SK-N-SH treated with all-trans-retinoic acid at 6 μM for 48 hours (cell line): ENCODE data around the gene SMAD4.

Source experiments
- ATAC-seq: fragments of 200-7000 bp; cut with Tn5 transposase; 3 replicates; pipeline ENCODE4 v1.9.1; 2020; ENCODE audit warnings: mild to moderate bottlenecking, moderate library complexity
- BACH2 ChIP-seq: fragments of 250-450 bp; sonication (Bioruptor Pico); IDR thresholded peaks from 2 replicates; pipeline ENCODE4 v1.9.0; 2021; ENCODE audit warnings: mild to moderate bottlenecking, borderline replicate concordance
- CREB5 ChIP-seq: fragments of 250-450 bp; sonication (Bioruptor Pico); IDR thresholded peaks from 2 replicates; pipeline ENCODE4 v1.5.1; 2020; ENCODE audit warnings: low read depth, mild to moderate bottlenecking, moderate library complexity
- CSDC2 ChIP-seq: fragments of 250-450 bp; sonication (Bioruptor Pico); IDR thresholded peaks from 2 replicates; pipeline ENCODE4 v1.5.0; 2020; ENCODE audit warnings: mild to moderate bottlenecking, moderate library complexity
- ESRRG ChIP-seq: fragments of 250-450 bp; sonication (Bioruptor Pico); IDR thresholded peaks from 2 replicates; pipeline ENCODE4 v1.6.1; 2021; ENCODE audit warnings: mild to moderate bottlenecking
- GLIS3 ChIP-seq: fragments of 250-450 bp; sonication (Bioruptor Pico); IDR thresholded peaks from 2 replicates; pipeline ENCODE4 v1.5.0; 2020; ENCODE audit warnings: mild to moderate bottlenecking, moderate library complexity
- ISL1 ChIP-seq: fragments of 250-450 bp; sonication (Bioruptor Pico); IDR thresholded peaks from 2 replicates; pipeline ENCODE4 v2.1.2; 2022; ENCODE audit warnings: mild to moderate bottlenecking, moderate library complexity
- OSR1 ChIP-seq: fragments of 250-450 bp; sonication (Bioruptor Pico); IDR thresholded peaks from 2 replicates; pipeline ENCODE4 v1.8.0; 2022; ENCODE audit warnings: moderate library complexity, mild to moderate bottlenecking, inconsistent platforms
- POU6F1 ChIP-seq: fragments of 250-450 bp; sonication (Bioruptor Pico); IDR thresholded peaks from 2 replicates; pipeline ENCODE4 v1.8.0; 2021; ENCODE audit warnings: low read depth, mild to moderate bottlenecking, moderate library complexity, borderline replicate concordance
- PPARA ChIP-seq: fragments of 250-450 bp; sonication (Bioruptor Pico); IDR thresholded peaks from 2 replicates; pipeline ENCODE4 v1.5.0; 2020; ENCODE audit warnings: mild to moderate bottlenecking, borderline replicate concordance
- RARB ChIP-seq: fragments of 250-450 bp; sonication (Bioruptor Pico); IDR thresholded peaks from 2 replicates; pipeline ENCODE4 v1.8.0; 2021; ENCODE audit warnings: mild to moderate bottlenecking, moderate library complexity
- TOX ChIP-seq: fragments of 250-450 bp; sonication (Bioruptor Pico); IDR thresholded peaks from 2 replicates; pipeline ENCODE4 v1.8.0; 2021; ENCODE audit warnings: mild to moderate bottlenecking, moderate library complexity, borderline replicate concordance
- TSHZ2 ChIP-seq: fragments of 250-450 bp; sonication (Bioruptor Pico); IDR thresholded peaks from 2 replicates; pipeline ENCODE4 v1.5.0; 2020; ENCODE audit warnings: mild to moderate bottlenecking, moderate library complexity
- ZC3H10 ChIP-seq: fragments of 250-450 bp; sonication (Bioruptor Pico); IDR thresholded peaks from 2 replicates; pipeline ENCODE4 v1.5.1; 2021; ENCODE audit warnings: mild to moderate bottlenecking, moderate library complexity
- ZFP3 ChIP-seq: fragments of 250-450 bp; sonication (Bioruptor Pico); IDR thresholded peaks from 2 replicates; pipeline ENCODE4 v1.5.0; 2020; ENCODE audit warnings: mild to moderate bottlenecking, moderate library complexity
- ZFP30 ChIP-seq: fragments of 450-650 bp; formaldehyde crosslinking; IDR thresholded peaks from 2 replicates; pipeline ENCODE4 v1.5.0; 2022; ENCODE audit warnings: mild to moderate bottlenecking, moderate library complexity
- ZNF565 ChIP-seq: fragments of 450-650 bp; formaldehyde crosslinking; conservative IDR thresholded peaks from 2 replicates; pipeline ENCODE4 v1.5.0; 2020; ENCODE audit warnings: low read depth, mild to moderate bottlenecking, moderate library complexity
- ZNF70 ChIP-seq: fragments of 450-650 bp; formaldehyde crosslinking; IDR thresholded peaks from 2 replicates; pipeline ENCODE4 v1.5.0; 2020; ENCODE audit warnings: mild to moderate bottlenecking, moderate library complexity
- ZNF8 ChIP-seq: fragments of 450-650 bp; formaldehyde crosslinking; IDR thresholded peaks from 2 replicates; pipeline ENCODE4 v1.5.0; 2020; ENCODE audit warnings: mild to moderate bottlenecking, moderate library complexity
- TF ChIP-seq, protein P1 (sequence below): fragments of 250-450 bp; sonication (Bioruptor Pico); IDR thresholded peaks from 2 replicates; pipeline ENCODE4 v1.5.1; 2021; ENCODE audit warnings: mild to moderate bottlenecking, moderate library complexity

The SMAD4 gene

GRCh38 chr18:51076503-51076902 lies 46.5 kb downstream of the SMAD4 start (continued):
- TF ChIP-seq POU6F1: no peak

- no peak for ATAC-seq
- no peak for TF ChIP-seq ZFP3 (CRISPR knock-in tag)
- TF ChIP-seq ZC3H10 (CRISPR knock-in tag): no peak
- no peak for TF ChIP-seq GLIS3 (CRISPR knock-in tag)
Observed at GRCh38 chr18:51077217-51077616, 47.2 kb downstream of the SMAD4 start.

DNA sequence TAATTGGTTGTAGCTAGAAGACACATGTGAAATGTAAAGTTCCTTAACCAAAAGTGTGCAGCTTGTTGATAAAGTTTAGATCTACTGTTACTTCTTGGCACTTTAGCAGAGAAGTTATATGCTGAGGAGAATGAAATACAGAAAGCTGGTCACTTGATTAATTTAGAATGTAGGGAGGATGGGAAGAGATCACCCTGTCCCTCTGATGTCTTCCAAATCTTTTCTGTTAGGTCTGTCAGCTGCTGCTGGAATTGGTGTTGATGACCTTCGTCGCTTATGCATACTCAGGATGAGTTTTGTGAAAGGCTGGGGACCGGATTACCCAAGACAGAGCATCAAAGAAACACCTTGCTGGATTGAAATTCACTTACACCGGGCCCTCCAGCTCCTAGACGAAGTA lies 48.0 kb downstream of the SMAD4 start:
- ATAC-seq: no peak
- no peak for TF ChIP-seq ZC3H10 (CRISPR knock-in tag)
- TF ChIP-seq RARB (CRISPR knock-in tag): no peak
- TF ChIP-seq CREB5: no peak
- TF ChIP-seq, protein P1, sequence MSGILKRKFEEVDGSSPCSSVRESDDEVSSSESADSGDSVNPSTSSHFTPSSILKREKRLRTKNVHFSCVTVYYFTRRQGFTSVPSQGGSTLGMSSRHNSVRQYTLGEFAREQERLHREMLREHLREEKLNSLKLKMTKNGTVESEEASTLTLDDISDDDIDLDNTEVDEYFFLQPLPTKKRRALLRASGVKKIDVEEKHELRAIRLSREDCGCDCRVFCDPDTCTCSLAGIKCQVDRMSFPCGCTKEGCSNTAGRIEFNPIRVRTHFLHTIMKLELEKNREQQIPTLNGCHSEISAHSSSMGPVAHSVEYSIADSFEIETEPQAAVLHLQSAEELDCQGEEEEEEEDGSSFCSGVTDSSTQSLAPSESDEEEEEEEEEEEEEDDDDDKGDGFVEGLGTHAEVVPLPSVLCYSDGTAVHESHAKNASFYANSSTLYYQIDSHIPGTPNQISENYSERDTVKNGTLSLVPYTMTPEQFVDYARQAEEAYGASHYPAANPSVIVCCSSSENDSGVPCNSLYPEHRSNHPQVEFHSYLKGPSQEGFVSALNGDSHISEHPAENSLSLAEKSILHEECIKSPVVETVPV (CRISPR knock-in tag): no peak
- TF ChIP-seq ZFP3 (CRISPR knock-in tag): no peak
- no peak for TF ChIP-seq BACH2 (CRISPR knock-in tag)
- no peak for TF ChIP-seq ISL1 (CRISPR knock-in tag)

DNA sequence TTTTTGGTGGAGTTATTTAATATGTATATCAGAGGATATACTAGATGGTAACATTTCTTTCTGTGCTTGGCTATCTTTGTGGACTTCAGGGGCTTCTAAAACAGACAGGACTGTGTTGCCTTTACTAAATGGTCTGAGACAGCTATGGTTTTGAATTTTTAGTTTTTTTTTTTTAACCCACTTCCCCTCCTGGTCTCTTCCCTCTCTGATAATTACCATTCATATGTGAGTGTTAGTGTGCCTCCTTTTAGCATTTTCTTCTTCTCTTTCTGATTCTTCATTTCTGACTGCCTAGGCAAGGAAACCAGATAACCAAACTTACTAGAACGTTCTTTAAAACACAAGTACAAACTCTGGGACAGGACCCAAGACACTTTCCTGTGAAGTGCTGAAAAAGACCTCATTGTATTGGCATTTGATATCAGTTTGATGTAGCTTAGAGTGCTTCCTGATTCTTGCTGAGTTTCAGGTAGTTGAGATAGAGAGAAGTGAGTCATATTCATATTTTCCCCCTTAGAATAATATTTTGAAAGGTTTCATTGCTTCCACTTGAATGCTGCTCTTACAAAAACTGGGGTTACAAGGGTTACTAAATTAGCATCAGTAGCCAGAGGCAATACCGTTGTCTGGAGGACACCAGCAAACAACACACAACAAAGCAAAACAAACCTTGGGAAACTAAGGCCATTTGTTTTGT lies 52.7 kb downstream of the SMAD4 start:
- ATAC-seq: no peak
- TF ChIP-seq TSHZ2 (CRISPR knock-in tag): no peak
- no peak for TF ChIP-seq PPARA (CRISPR knock-in tag)
- no peak for TF ChIP-seq CREB5
- no peak for TF ChIP-seq ZFP3 (CRISPR knock-in tag)
- no peak for TF ChIP-seq ZNF565

DNA sequence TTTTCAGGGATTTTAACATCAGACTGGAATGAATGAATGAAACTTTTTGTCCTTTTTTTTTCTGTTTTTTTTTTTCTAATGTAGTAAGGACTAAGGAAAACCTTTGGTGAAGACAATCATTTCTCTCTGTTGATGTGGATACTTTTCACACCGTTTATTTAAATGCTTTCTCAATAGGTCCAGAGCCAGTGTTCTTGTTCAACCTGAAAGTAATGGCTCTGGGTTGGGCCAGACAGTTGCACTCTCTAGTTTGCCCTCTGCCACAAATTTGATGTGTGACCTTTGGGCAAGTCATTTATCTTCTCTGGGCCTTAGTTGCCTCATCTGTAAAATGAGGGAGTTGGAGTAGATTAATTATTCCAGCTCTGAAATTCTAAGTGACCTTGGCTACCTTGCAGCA lies 53.4 kb downstream of the SMAD4 start:
- TF ChIP-seq ZFP30 (CRISPR knock-in tag) (no peak), ZNF70 (CRISPR knock-in tag) (no peak), ISL1 (CRISPR knock-in tag) (no peak), RARB (CRISPR knock-in tag) (no peak), TOX (CRISPR knock-in tag) (no peak), CSDC2 (CRISPR knock-in tag) (no peak), PPARA (CRISPR knock-in tag) (no peak), OSR1 (CRISPR knock-in tag) (no peak), TSHZ2 (CRISPR knock-in tag) (no peak), GLIS3 (CRISPR knock-in tag) (no peak), ESRRG (no peak), ZNF8 (CRISPR knock-in tag) (no peak), ZC3H10 (CRISPR knock-in tag) (no peak), BACH2 (CRISPR knock-in tag) (no peak)
- TF ChIP-seq, protein P1 (CRISPR knock-in tag): no peak
- TF ChIP-seq, all 23 proteins: peak for 0
- no peak for ATAC-seq
